Astrocyte (in vitro differentiated cells and primary cell): Measurements from ENCODE around the gene NR1D1. TPM values are rescaled to one million over a fixed set of nuclear protein-coding genes. Genes with fewer than 3 reads are reported as not detected.

Experiments
- DNase-seq: peaks from one replicate; pipeline ENCODE4 v3.0.0-alpha.2; 2010; ENCODE audit warnings: low read depth
- FAIRE-seq: peaks from 2 replicates; lab custom pipeline; 2011; peaks lifted over from hg19 to GRCh38; lab: Jason Lieb, UNC
- H2AFZ ChIP-seq: 2 replicates; pipeline ENCODE4 v1.6.0; 2012; ENCODE audit warnings: low read depth, low read length, inconsistent platforms
- H3K27ac ChIP-seq: 2 replicates; pipeline ENCODE4 v1.5.1; 2011; ENCODE audit warnings: low read depth, low read length, inconsistent platforms
- H3K27me3 ChIP-seq: 2 replicates; pipeline ENCODE4 v1.6.0; 2011; ENCODE audit warnings: low read length, inconsistent platforms; ENCODE audit not compliant: insufficient read depth
- H3K36me3 ChIP-seq: 2 replicates; pipeline ENCODE4 v1.5.1; 2011; ENCODE audit warnings: low read length, inconsistent platforms; ENCODE audit not compliant: insufficient read depth
- H3K4me1 ChIP-seq: 2 replicates; pipeline ENCODE4 v1.5.1; 2011; ENCODE audit warnings: low read length, inconsistent platforms; ENCODE audit not compliant: insufficient read depth
- H3K4me2 ChIP-seq: 2 replicates; pipeline ENCODE4 v1.6.0; 2012; ENCODE audit warnings: low read length, inconsistent platforms
- H3K4me3 ChIP-seq: 2 replicates; pipeline ENCODE4 v1.5.1; 2011; ENCODE audit warnings: low read depth, mild to moderate bottlenecking, low read length, inconsistent platforms; ENCODE audit not compliant: insufficient read depth
- H3K79me2 ChIP-seq: 2 replicates; pipeline ENCODE4 v1.6.0; 2012; ENCODE audit warnings: mild to moderate bottlenecking, low read length, inconsistent platforms; ENCODE audit not compliant: insufficient read depth
- H3K9ac ChIP-seq: 2 replicates; pipeline ENCODE4 v1.6.0; 2012; ENCODE audit warnings: mild to moderate bottlenecking, low read length, inconsistent platforms
- H3K9me3 ChIP-seq: 2 replicates; pipeline ENCODE4 v1.5.1; 2012; ENCODE audit warnings: low read depth, mild to moderate bottlenecking, low read length, inconsistent platforms; ENCODE audit not compliant: insufficient read depth
- H4K20me1 ChIP-seq: 2 replicates; pipeline ENCODE4 v1.6.0; 2012; ENCODE audit warnings: low read length, inconsistent platforms; ENCODE audit not compliant: insufficient read depth
- H3K27ac Mint-ChIP-seq: one replicate; pipeline ENCODE4 v1.8.0; 2021; ENCODE audit warnings: mild to moderate bottlenecking, mixed read lengths; ENCODE audit not compliant: unreplicated experiment
- H3K27me3 Mint-ChIP-seq: one replicate; pipeline ENCODE4 v1.8.0; 2021; ENCODE audit warnings: low read depth, mixed read lengths; ENCODE audit not compliant: unreplicated experiment
- H3K36me3 Mint-ChIP-seq: one replicate; pipeline ENCODE4 v1.8.0; 2021; ENCODE audit warnings: low read depth, mixed read lengths; ENCODE audit not compliant: unreplicated experiment
- H3K4me1 Mint-ChIP-seq: one replicate; pipeline ENCODE4 v1.8.0; 2021; ENCODE audit warnings: low read depth, mixed read lengths; ENCODE audit not compliant: unreplicated experiment
- H3K4me3 Mint-ChIP-seq: one replicate; pipeline ENCODE4 v1.8.0; 2021; ENCODE audit warnings: mild to moderate bottlenecking, moderate library complexity, mixed read lengths; ENCODE audit not compliant: unreplicated experiment
- H3K9me3 Mint-ChIP-seq: one replicate; pipeline ENCODE4 v1.8.0; 2021; ENCODE audit warnings: mild to moderate bottlenecking, mixed read lengths; ENCODE audit not compliant: unreplicated experiment
- EZH2 ChIP-seq: IDR thresholded peaks from 2 replicates; pipeline ENCODE4 v1.6.1; 2012; ENCODE audit warnings: mild to moderate bottlenecking, low read length, inconsistent platforms; ENCODE audit not compliant: insufficient read depth
- total RNA-seq: library from RNA; stranded (reverse); gene quantifications from 2 replicates; pipeline ENCODE4 v1.2.1, GENCODE V29; 2021
- TF ChIP-seq, protein P1 (sequence below): IDR thresholded peaks from 2 replicates; pipeline ENCODE4 v1.5.1; 2011; ENCODE audit warnings: low read depth, mild to moderate bottlenecking, inconsistent platforms, low read length, moderate library complexity; ENCODE audit not compliant: insufficient read depth

Gene NR1D1
- total RNA-seq, 1 donor from 2014 or later: 8.7 TPM

DNA sequence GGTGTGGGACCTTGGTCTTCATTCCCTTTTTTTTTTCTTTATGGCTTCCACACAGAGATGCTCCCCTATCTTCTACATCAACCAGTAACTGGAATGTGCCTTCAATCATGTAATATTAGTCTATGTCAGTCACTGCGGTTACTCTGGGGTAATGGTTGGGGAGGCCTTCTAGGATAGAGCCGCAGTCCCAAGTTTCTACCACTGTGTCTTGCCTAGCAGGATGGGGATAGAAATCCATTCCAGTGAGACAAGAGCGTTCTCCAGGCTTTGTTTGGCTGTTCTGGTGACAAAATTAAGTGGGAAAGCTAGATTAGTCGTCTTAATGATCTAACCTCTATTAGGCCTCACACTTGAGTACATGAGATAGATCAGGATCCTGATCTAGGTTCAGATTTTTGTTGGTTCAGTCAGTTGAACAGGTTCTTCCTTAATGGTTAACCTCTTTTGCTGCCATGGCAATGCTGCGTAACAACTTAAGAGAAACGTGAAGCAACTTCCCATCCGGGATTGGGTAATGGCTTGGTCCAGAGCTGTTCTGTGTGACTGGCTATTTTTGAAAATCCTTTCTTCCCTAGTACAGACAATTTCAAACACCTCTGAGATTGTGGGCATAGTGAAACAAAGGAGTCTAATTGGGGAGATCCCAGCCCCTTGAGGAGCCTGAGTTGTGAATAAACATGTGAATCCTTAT lies 30.1 kb upstream of the NR1D1 start:
- Mint-ChIP-seq H3K36me3 (peaks cover 47% of the 10 kb centered on the region), H3K4me1 (peaks cover 14% of the 10 kb centered on the region), H3K27ac (no peak overlapping the region), H3K4me3 (no peak overlapping the region), H3K27me3 (no peaks in the 10 kb centered on the region), H3K9me3 (no peaks in the 10 kb centered on the region)
- DNase-seq (no peak), FAIRE-seq (no peak)
- no peaks in the 10 kb centered on the region for H3K27me3 ChIP-seq
- TF ChIP-seq, protein P1, sequence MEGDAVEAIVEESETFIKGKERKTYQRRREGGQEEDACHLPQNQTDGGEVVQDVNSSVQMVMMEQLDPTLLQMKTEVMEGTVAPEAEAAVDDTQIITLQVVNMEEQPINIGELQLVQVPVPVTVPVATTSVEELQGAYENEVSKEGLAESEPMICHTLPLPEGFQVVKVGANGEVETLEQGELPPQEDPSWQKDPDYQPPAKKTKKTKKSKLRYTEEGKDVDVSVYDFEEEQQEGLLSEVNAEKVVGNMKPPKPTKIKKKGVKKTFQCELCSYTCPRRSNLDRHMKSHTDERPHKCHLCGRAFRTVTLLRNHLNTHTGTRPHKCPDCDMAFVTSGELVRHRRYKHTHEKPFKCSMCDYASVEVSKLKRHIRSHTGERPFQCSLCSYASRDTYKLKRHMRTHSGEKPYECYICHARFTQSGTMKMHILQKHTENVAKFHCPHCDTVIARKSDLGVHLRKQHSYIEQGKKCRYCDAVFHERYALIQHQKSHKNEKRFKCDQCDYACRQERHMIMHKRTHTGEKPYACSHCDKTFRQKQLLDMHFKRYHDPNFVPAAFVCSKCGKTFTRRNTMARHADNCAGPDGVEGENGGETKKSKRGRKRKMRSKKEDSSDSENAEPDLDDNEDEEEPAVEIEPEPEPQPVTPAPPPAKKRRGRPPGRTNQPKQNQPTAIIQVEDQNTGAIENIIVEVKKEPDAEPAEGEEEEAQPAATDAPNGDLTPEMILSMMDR: no peak
- no peak for TF ChIP-seq EZH2
- peaks cover 70% of the 10 kb centered on the region for H3K79me2 ChIP-seq
- H3K36me3 ChIP-seq: peaks cover 76% of the 10 kb centered on the region
- peaks cover 54% of the 10 kb centered on the region for H4K20me1 ChIP-seq
- no peak overlapping the region for H3K27ac ChIP-seq
- no peak overlapping the region for H3K9ac ChIP-seq
- H3K4me2 ChIP-seq: no peak overlapping the region
- H3K4me1 ChIP-seq: no peaks in the 10 kb centered on the region
- no peak overlapping the region for H2AFZ ChIP-seq
- no peak overlapping the region for H3K4me3 ChIP-seq
- H3K9me3 ChIP-seq: no peaks in the 10 kb centered on the region

DNA sequence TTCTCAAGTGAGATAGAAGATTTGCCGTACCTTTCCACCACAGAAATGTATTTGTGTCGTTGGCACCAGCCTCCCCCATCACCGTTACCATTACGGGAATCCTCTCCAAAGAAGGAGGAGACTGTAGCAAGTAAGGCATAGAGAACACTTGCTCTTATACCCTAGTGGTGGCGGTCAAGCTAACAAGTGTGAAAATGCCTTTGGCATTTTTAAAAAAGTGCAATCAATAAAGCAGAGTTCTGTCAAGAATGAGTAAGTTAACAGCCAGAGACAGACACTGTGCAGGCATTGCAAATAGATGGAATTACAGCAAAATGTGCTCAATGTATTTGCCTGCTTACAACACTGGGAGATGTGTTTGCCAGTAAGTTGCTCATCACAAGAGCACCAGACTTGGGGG lies 29.1 kb upstream of the NR1D1 start:
- H3K27ac ChIP-seq: no peak overlapping the region
- H3K36me3 ChIP-seq: peaks cover 69% of the 10 kb centered on the region
- no peaks in the 10 kb centered on the region for H3K27me3 ChIP-seq
- H3K9me3 ChIP-seq: no peaks in the 10 kb centered on the region
- peaks cover 5% of the 10 kb centered on the region for H3K4me1 ChIP-seq
- no peak overlapping the region for H2AFZ ChIP-seq
- no peak for TF ChIP-seq EZH2
- TF ChIP-seq, protein P1: no peak
- no peak for DNase-seq
- peaks cover 39% of the 10 kb centered on the region for H3K36me3 Mint-ChIP-seq
- no peak for FAIRE-seq
- H3K27me3 Mint-ChIP-seq: no peaks in the 10 kb centered on the region
- H3K79me2 ChIP-seq: peaks cover 74% of the 10 kb centered on the region
- peak overlapping the region; percentile 53 for H3K27ac Mint-ChIP-seq
- H3K4me1 Mint-ChIP-seq: peaks cover 16% of the 10 kb centered on the region
- H3K4me3 Mint-ChIP-seq: no peak overlapping the region
- H3K4me3 ChIP-seq: no peak overlapping the region
- H3K9ac ChIP-seq: no peak overlapping the region
- H3K9me3 Mint-ChIP-seq: no peaks in the 10 kb centered on the region
- H4K20me1 ChIP-seq: peaks cover 54% of the 10 kb centered on the region
- no peak overlapping the region for H3K4me2 ChIP-seq
